ENCODE measurements around the gene EVI5.

The EVI5 gene

DNA sequence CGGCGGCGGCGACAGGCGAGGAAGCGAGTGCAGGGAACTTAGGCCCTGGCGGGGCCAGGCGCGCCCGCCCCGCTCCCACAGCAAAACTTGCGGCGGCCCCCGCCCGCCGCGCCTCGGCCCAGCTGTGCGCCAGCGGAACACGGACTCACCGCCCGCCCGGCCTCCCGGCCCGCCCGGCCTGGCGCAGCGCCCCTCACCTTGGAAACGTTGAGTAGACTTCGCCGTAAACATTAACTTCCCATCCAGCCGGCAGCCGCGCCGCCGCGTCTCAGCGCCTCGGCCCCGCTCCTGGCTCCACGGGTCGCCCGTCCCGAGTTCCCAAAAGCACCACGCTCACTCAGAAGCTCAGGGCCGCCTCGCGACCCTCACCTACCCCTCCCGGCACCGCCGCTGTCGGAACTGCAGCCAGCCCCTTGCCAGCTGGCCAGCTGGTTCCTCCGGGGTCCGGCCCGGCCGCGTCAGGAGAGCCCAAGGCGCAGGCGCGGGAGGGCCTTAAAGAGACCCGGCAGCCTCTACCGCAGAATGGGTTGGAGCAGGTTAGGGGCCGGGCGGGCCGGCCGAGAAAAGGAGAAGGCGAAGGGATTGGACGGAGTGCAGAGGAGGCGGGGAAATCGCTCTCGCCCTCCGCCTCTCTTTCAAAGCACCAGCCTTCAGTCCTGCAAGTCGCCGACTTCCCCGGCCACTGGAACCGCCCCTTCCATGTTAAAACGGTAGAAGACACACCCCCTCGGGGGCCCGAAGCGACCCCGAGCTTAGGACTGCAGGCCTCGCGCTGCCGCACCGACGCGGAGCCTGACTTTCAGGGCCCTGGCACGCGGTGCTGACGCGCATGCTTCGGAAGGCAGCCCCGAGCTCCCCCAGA, at the start of gene EVI5:
TSS of gene EVI5 (minus strand) at position 470 of the 862 bp plus-strand sequence. CDS start 48,562 bp downstream, outside the sequence.
- TF ChIP-seq, protein P1, sequence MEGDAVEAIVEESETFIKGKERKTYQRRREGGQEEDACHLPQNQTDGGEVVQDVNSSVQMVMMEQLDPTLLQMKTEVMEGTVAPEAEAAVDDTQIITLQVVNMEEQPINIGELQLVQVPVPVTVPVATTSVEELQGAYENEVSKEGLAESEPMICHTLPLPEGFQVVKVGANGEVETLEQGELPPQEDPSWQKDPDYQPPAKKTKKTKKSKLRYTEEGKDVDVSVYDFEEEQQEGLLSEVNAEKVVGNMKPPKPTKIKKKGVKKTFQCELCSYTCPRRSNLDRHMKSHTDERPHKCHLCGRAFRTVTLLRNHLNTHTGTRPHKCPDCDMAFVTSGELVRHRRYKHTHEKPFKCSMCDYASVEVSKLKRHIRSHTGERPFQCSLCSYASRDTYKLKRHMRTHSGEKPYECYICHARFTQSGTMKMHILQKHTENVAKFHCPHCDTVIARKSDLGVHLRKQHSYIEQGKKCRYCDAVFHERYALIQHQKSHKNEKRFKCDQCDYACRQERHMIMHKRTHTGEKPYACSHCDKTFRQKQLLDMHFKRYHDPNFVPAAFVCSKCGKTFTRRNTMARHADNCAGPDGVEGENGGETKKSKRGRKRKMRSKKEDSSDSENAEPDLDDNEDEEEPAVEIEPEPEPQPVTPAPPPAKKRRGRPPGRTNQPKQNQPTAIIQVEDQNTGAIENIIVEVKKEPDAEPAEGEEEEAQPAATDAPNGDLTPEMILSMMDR (IDR thresholded peaks at IDR 0.05; ENCODE audit: borderline replicate concordance, insufficient read depth, low read depth, low read length) = no peak

DNA sequence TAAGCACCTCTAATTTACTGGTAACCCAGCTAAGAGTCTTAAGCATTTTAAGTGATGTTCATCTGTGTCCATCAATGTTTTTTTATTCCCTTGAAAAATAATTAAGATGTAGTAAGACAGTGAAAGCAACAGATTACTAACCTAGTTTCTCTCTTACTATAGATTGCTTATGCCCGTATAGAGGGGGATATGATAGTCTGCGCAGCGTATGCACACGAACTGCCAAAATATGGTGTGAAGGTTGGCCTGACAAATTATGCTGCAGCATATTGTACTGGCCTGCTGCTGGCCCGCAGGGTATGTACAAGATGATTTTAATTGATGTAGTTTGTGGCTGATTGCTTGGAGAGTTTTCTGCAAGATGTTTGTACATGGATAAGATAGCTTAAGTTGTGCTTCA, 49.7 kb upstream of the EVI5 start:
- H3K4me3 ChIP-seq (ENCODE audit: low read depth, low read length) = no peak overlapping the region

More for the DNA sequence above, at the start of gene EVI5:
- peak within 1 kb of the TSS; percentile 77 for H3K4me3 ChIP-seq (ENCODE audit: low read depth, low read length)

DNA sequence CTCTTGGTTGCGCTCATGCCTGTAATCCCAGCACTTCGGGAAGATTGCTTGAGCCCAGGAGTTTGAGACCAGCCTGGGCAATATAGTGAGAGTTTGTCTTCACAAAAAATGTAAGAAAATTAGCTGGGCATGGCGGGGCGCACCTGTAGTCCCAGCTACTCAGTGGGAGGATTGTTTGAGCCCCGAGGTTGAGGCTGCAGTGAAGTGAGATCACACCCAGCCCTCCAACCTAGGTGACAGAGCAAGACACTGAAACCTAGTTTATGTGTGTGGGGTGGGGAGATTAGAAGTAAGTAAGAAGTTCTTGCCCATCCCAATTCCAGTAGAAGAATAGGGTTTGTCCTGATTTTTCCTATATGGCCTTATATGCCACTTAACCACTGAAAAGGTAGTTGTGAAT, 48.9 kb upstream of the EVI5 start:
- TF ChIP-seq, protein P1 (IDR thresholded peaks at IDR 0.05; ENCODE audit: borderline replicate concordance, insufficient read depth, low read depth, low read length) = no peak
- H3K4me3 ChIP-seq (ENCODE audit: low read depth, low read length) = peak overlapping the region; percentile 78

More for the DNA sequence above, 49.7 kb upstream of the EVI5 start:
- TF ChIP-seq, protein P1 (IDR thresholded peaks at IDR 0.05; ENCODE audit: borderline replicate concordance, insufficient read depth, low read depth, low read length) = no peak

DNA sequence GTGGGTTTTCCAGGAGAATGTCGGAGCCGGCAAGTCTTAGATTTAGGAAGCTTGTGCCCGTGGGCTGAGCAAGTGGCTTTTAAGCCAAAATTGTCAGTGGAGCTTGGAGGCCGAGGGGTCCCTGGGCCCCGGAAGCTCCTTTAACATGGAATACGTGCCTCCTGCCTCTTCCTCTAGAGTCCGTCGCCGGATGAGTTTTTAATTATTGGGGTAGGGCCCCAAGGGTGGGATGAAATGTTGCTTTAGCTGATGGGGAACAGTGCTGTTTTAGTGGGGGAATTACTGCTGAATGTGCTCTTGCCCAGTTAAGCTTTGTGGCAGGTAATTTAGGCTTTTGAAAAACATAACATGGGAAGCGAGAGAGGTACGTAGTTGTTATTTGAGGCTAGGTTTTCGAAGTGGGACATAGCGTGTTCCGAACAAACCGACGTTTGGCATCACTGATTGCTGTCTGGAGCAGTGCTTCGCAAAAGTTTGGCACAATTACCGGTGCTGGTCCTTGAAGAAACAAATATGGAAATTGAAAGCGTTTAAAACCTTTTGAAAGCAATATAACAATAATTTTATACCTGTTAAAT, 47.7 kb upstream of the EVI5 start:
- TF ChIP-seq, protein P1 (IDR thresholded peaks at IDR 0.05; ENCODE audit: borderline replicate concordance, insufficient read depth, low read depth, low read length) = no peak
- peak overlapping the region; percentile 78 for H3K4me3 ChIP-seq (ENCODE audit: low read depth, low read length)

DNA sequence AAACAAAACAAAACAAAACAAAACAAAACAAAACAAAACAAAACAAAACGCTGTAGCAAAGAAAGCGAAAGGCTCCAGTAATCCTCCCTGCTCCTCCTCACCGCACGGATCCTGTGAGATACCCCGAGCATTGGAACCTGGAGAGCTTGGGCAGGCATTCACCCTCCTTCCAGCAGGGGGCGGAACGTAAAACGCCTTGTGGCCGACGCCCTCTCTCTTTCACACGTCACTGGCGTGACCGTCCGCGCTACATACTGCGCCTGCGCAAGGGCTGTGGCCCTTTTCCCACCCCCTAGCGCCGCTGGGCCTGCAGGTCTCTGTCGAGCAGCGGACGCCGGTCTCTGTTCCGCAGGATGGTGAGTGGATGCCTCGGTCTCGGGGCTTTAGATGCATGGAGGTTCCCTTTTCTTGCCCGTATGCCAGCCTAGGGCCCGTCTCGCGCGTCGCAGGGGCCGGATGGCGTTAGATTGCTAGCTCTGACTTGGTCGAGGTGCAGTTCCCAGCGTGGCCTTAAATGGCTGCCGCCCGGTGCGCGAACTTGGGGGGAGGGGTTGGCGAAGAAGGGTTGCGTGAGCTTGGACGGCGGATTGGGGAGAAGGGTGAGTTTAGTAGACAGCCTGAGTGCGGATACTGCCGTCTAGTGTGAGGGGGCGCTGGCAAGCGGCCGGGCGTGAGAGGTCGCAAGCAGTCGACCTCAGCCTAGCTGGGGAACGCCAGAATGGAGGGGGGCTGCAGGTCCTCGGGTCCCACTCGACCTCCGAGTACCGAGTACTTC, 47.0 kb upstream of the EVI5 start, which contains the start of gene RPL5:
TSS of gene RPL5 (plus strand) at position 279 of the 775 bp plus-strand sequence. CDS start at position 354, 75 bp downstream.
- TF ChIP-seq, protein P1 (IDR thresholded peaks at IDR 0.05; ENCODE audit: borderline replicate concordance, insufficient read depth, low read depth, low read length) = peak; percentile 95
- peak within 1 kb of the TSS; percentile 78 for H3K4me3 ChIP-seq (ENCODE audit: low read depth, low read length)

DNA sequence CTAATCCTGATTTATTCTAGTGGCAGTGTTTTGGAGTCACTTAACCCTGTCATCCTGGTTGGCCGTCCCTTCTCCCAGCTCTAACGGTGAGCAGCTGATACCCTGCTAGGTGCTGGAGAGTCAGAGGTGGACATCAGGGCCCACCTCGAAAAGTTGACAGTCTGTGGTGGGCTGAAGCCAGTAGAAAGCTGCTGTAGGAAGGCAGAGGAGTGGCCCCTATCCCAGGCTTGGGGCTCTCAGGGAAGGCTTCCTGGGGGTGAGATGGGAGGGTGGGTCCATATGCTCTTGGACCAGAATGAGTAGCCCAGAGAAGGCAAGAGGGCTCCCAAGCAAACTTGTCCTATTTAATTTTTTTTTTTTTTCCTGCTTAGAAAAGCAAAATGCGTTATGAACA, 46.5 kb upstream of the EVI5 start:
- H3K4me3 ChIP-seq (ENCODE audit: low read depth, low read length) = no peak overlapping the region
- TF ChIP-seq, protein P1 (IDR thresholded peaks at IDR 0.05; ENCODE audit: borderline replicate concordance, insufficient read depth, low read depth, low read length) = no peak
